HepG2 (cell line): Measurements from ENCODE around the gene EDEM3. TPM values are rescaled to one million over a fixed set of nuclear protein-coding genes. Genes with fewer than 3 reads are reported as not detected.

ENCODE experiments used
- ATAC-seq: fragments of 200-7000 bp; cut with Tn5 transposase; 3 replicates; pipeline ENCODE4 v1.9.1; 2020; ENCODE audit warnings: mild to moderate bottlenecking, moderate library complexity
- BruUV-seq: library from RNA; stranded (reverse); fragments of 400-500 nt; replicated peaks from 2 replicates; lab custom pipeline; 2021; lab: Mats Ljungman, UMichigan
- CTCF ChIA-PET: fragments of 300-600 bp; formaldehyde crosslinking; extraction: SDS; loops from one replicate; lab custom pipeline; 2021; ENCODE audit warnings: low total read pairs, inconsistent platforms, low intra/inter-chr PET ratio; lab: Yijun Ruan, JAX
- POLR2A ChIA-PET: fragments of 350-600 bp; sonication (Branson Sonifier 250); formaldehyde crosslinking; loops from one replicate; lab custom pipeline; 2020; ENCODE audit warnings: antibody characterized with exemption, inconsistent platforms; lab: Yijun Ruan, JAX
- DNase-seq: peaks from one replicate; pipeline ENCODE4 v3.0.0-alpha.2; 2015; ENCODE audit warnings: low spot score
- FAIRE-seq: peaks from 3 replicates; lab custom pipeline; 2011; peaks lifted over from hg19 to GRCh38; lab: Jason Lieb, UNC
- H2AFZ ChIP-seq: one replicate; pipeline ENCODE4 v1.6.1; 2011; ENCODE audit warnings: low read length, inconsistent platforms
- H3K27ac ChIP-seq: fragments of 300-600 bp; 3 replicates; pipeline ENCODE4 v1.8.0; 2011; ENCODE audit warnings: mixed run types, mild to moderate bottlenecking, mixed read lengths, low read length, inconsistent platforms; ENCODE audit not compliant: insufficient read depth; ENCODE audit errors: extremely low read length
- H3K27me3 ChIP-seq, 2 experiments: fragments of 200-600 bp in 1 of 2; 2 replicates in 1 of 2; 3 replicates in 1 of 2; pipeline versions ENCODE4 v1.6.0 to v1.8.0; 2011; ENCODE audit warnings: low read length in 2 of 2, mild to moderate bottlenecking in 2 of 2, moderate library complexity in 2 of 2, inconsistent platforms in 1 of 2; ENCODE audit not compliant: insufficient read depth in 2 of 2, control insufficient read depth in 1 of 2
- H3K36me3 ChIP-seq, 2 experiments: fragments of 200-600 bp in 1 of 2; replicated peaks in 1 of 2; 2 replicates in 1 of 2; 3 replicates in 1 of 2; pipeline versions ENCODE4 v1.5.1 to v1.8.0; 2011; ENCODE audit warnings: low read length in 2 of 2, inconsistent platforms in 1 of 2; ENCODE audit not compliant: insufficient read depth in 2 of 2, control insufficient read depth in 1 of 2
- H3K4me1 ChIP-seq: 2 replicates; pipeline ENCODE4 v1.5.1; 2012; ENCODE audit warnings: low read length, inconsistent platforms; ENCODE audit not compliant: insufficient read depth
- H3K4me2 ChIP-seq: 2 replicates; pipeline ENCODE4 v1.6.0; 2011; ENCODE audit warnings: low read depth, low read length, inconsistent platforms
- H3K4me3 ChIP-seq, 3 experiments: fragments of 200-600 bp in 1 of 3; sonication (generic), shearing (Covaris generic) in 1 of 3; replicated peaks in 1 of 3; 2 replicates each; pipeline ENCODE4 v1.5.1; 2011 to 2016; ENCODE audit warnings: low read length in 3 of 3, inconsistent platforms in 2 of 3, low read depth in 2 of 3, mild to moderate bottlenecking in 2 of 3, control low read depth in 1 of 3, mixed read lengths in 1 of 3; ENCODE audit not compliant: insufficient read depth in 1 of 3
- H3K79me2 ChIP-seq: one replicate; pipeline ENCODE4 v1.6.1; 2011; ENCODE audit warnings: low read length, inconsistent platforms; ENCODE audit not compliant: insufficient read depth
- H3K9ac ChIP-seq: 2 replicates; pipeline ENCODE4 v1.6.0; 2011; ENCODE audit warnings: mild to moderate bottlenecking, low read depth, low read length, inconsistent platforms; ENCODE audit not compliant: insufficient read depth
- H3K9me3 ChIP-seq: 2 replicates; pipeline ENCODE4 v1.5.1; 2012; ENCODE audit warnings: mild to moderate bottlenecking, low read length
- H4K20me1 ChIP-seq: 2 replicates; pipeline ENCODE4 v1.6.0; 2011; ENCODE audit warnings: inconsistent platforms, mild to moderate bottlenecking, low read length, moderate library complexity; ENCODE audit not compliant: insufficient read depth
- MNT ChIP-seq: fragments of 450-650 bp; IDR thresholded peaks from 2 replicates; pipeline ENCODE4 v1.6.1; 2016
- MTA1 ChIP-seq: sonication (generic); formaldehyde crosslinking; IDR thresholded peaks from 2 replicates; pipeline ENCODE4 v1.4.0; 2020; ENCODE audit warnings: missing genetic modification reagents, mild to moderate bottlenecking, borderline replicate concordance
- RARA ChIP-seq: IDR thresholded peaks from 2 replicates; pipeline ENCODE4 v1.6.1; 2016; ENCODE audit warnings: missing genetic modification reagents, missing compliant biosample characterization
- SIX1 ChIP-seq: sonication (generic); formaldehyde crosslinking; IDR thresholded peaks from 2 replicates; pipeline ENCODE4 v1.4.0; 2020; ENCODE audit warnings: missing genetic modification reagents, borderline replicate concordance
- ZBTB42 ChIP-seq: sonication (generic); formaldehyde crosslinking; IDR thresholded peaks from 2 replicates; pipeline ENCODE4 v1.5.0; 2020; ENCODE audit warnings: mild to moderate bottlenecking, missing genetic modification reagents
- ZIK1 ChIP-seq: sonication (generic); formaldehyde crosslinking; IDR thresholded peaks from 2 replicates; pipeline ENCODE4 v1.5.0; 2020; ENCODE audit warnings: mild to moderate bottlenecking, low read depth, missing genetic modification reagents, borderline replicate concordance
- ZNF414 ChIP-seq: sonication (generic); formaldehyde crosslinking; IDR thresholded peaks from 2 replicates; pipeline ENCODE4 v1.5.0; 2020; ENCODE audit warnings: missing genetic modification reagents
- ZNF460 ChIP-seq: sonication (generic); formaldehyde crosslinking; IDR thresholded peaks from 2 replicates; pipeline ENCODE4 v1.5.1; 2020; ENCODE audit warnings: missing genetic modification reagents, mild to moderate bottlenecking, borderline replicate concordance
- ZNF629 ChIP-seq: sonication (generic); formaldehyde crosslinking; conservative IDR thresholded peaks from 2 replicates; pipeline ENCODE4 v1.5.0; 2020; ENCODE audit warnings: missing genetic modification reagents
- ZNF652 ChIP-seq: IDR thresholded peaks from 2 replicates; pipeline ENCODE4 v1.6.1; 2016; ENCODE audit warnings: low read depth, borderline replicate concordance
- WGBS: methylation state at CpG from one replicate; pipeline ENCODE4 v1.1.6; 2017; ENCODE audit warnings: low lambda C conversion rate; 5-methylcytosine and 5-hydroxymethylcytosine counted together
- in situ Hi-C: cut with HindIII; loops from 2 replicates; pipeline ENCODE4 v1.10.0; 2017; ENCODE audit warnings: low pct_unique_long_range_greater_than_20kb; ENCODE audit not compliant: extremely low pct_ligation_motif_present
- intact Hi-C: fragments of 100-400 bp; cut with micrococcal nuclease; formaldehyde crosslinking; loops from one replicate; pipeline ENCODE4 v1.10.0; 2022; ENCODE audit not compliant: unreplicated experiment
- polyA plus RNA-seq, 8 experiments: library from polyadenylated mRNA; depleted of rRNA in 3 of 8; stranded (reverse) in 7 of 8; unstranded in 1 of 8; fragments of >200 nt; fragmentation: Illumina TruSeq in 4 of 8; extraction: Trizol in 4 of 8; gene quantifications; 2 replicates each; pipeline versions ENCODE4 v1.2.1 to v1.2.3, GENCODE V29; 2011 to 2016; ENCODE audit warnings: low read depth in 4 of 8, missing spikeins in 1 of 8, mixed read lengths in 1 of 8; ENCODE audit not compliant: insufficient read depth in 1 of 8
- total RNA-seq, 5 experiments: library from RNA; depleted of rRNA; stranded (reverse); fragments of >200 nt; fragmentation: Illumina TruSeq; extraction: Trizol; gene quantifications; 2 replicates each; pipeline ENCODE4 v1.2.3, GENCODE V29; 2016; ENCODE audit warnings: low read depth in 1 of 5
- TF ChIP-seq, protein P1 (sequence below): sonication (generic); formaldehyde crosslinking; IDR thresholded peaks from 2 replicates; pipeline ENCODE4 v1.8.0; 2022; ENCODE audit warnings: missing genetic modification reagents, mild to moderate bottlenecking, moderate library complexity, borderline replicate concordance
- TF ChIP-seq, protein P2 (sequence below): sonication (generic); formaldehyde crosslinking; IDR thresholded peaks from 2 replicates; pipeline ENCODE4 v1.4.0; 2020; ENCODE audit warnings: missing genetic modification reagents

Gene EDEM3
- total and polyA plus RNA-seq, 2 of the 13 experiments (the other 11 are each of a cell fraction or from before 2014, with no cell fraction given) = 13.1 to 18.2 TPM

- TF ChIP-seq MTA1 (CRISPR knock-in tag) (no peak), MNT (no peak), ZNF460 (CRISPR knock-in tag) (no peak), ZNF652 (no peak), ZBTB42 (CRISPR knock-in tag) (no peak), ZIK1 (CRISPR knock-in tag) (no peak), SIX1 (no peak), RARA (CRISPR knock-in tag) (no peak), ZNF414 (CRISPR knock-in tag) (no peak), ZNF629 (CRISPR knock-in tag) (no peak)
- TF ChIP-seq, protein P1, sequence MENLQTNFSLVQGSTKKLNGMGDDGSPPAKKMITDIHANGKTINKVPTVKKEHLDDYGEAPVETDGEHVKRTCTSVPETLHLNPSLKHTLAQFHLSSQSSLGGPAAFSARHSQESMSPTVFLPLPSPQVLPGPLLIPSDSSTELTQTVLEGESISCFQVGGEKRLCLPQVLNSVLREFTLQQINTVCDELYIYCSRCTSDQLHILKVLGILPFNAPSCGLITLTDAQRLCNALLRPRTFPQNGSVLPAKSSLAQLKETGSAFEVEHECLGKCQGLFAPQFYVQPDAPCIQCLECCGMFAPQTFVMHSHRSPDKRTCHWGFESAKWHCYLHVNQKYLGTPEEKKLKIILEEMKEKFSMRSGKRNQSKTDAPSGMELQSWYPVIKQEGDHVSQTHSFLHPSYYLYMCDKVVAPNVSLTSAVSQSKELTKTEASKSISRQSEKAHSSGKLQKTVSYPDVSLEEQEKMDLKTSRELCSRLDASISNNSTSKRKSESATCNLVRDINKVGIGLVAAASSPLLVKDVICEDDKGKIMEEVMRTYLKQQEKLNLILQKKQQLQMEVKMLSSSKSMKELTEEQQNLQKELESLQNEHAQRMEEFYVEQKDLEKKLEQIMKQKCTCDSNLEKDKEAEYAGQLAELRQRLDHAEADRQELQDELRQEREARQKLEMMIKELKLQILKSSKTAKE (CRISPR knock-in tag) = no peak
- TF ChIP-seq, protein P2, sequence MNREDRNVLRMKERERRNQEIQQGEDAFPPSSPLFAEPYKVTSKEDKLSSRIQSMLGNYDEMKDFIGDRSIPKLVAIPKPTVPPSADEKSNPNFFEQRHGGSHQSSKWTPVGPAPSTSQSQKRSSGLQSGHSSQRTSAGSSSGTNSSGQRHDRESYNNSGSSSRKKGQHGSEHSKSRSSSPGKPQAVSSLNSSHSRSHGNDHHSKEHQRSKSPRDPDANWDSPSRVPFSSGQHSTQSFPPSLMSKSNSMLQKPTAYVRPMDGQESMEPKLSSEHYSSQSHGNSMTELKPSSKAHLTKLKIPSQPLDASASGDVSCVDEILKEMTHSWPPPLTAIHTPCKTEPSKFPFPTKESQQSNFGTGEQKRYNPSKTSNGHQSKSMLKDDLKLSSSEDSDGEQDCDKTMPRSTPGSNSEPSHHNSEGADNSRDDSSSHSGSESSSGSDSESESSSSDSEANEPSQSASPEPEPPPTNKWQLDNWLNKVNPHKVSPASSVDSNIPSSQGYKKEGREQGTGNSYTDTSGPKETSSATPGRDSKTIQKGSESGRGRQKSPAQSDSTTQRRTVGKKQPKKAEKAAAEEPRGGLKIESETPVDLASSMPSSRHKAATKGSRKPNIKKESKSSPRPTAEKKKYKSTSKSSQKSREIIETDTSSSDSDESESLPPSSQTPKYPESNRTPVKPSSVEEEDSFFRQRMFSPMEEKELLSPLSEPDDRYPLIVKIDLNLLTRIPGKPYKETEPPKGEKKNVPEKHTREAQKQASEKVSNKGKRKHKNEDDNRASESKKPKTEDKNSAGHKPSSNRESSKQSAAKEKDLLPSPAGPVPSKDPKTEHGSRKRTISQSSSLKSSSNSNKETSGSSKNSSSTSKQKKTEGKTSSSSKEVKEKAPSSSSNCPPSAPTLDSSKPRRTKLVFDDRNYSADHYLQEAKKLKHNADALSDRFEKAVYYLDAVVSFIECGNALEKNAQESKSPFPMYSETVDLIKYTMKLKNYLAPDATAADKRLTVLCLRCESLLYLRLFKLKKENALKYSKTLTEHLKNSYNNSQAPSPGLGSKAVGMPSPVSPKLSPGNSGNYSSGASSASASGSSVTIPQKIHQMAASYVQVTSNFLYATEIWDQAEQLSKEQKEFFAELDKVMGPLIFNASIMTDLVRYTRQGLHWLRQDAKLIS (CRISPR knock-in tag) = no peak
- POLR2A ChIA-PET = no interaction called here
Observed at GRCh38 chr1:184646824-184647223, 107.8 kb downstream of the EDEM3 start.

More at GRCh38 chr1:184646824-184647223, 107.8 kb downstream of the EDEM3 start:
- CTCF ChIA-PET = no interaction called here
- H3K27me3 ChIP-seq = no peaks in the 10 kb centered on the region; a peak in 2 of 5 replicates
- ATAC-seq (no peak; the same call in 2 of the 3 replicates), FAIRE-seq (no peak), DNase-seq (no peak)
- H3K9ac ChIP-seq = no peak overlapping the region
- in situ Hi-C loops (no loop called here), intact Hi-C loops (no loop called here)
- no peak overlapping the region for H3K27ac ChIP-seq
- BruUV-seq = no TSS peak
- H3K4me1 ChIP-seq = no peaks in the 10 kb centered on the region
- H4K20me1 ChIP-seq = no peaks in the 10 kb centered on the region
- H3K36me3 ChIP-seq = no peaks in the 10 kb centered on the region
- no peak overlapping the region for H3K4me2 ChIP-seq
- H2AFZ ChIP-seq = no peak overlapping the region
- H3K4me3 ChIP-seq = no peak overlapping the region
- no peaks in the 10 kb centered on the region for H3K79me2 ChIP-seq
- H3K9me3 ChIP-seq = no peaks in the 10 kb centered on the region
- 67% methylated on average over 1 of the region's 3 CpGs for WGBS
